HG03521 (cell line): ENCODE results near the gene IL2RA.
"Not testable (repeated sequence)": the region's sequence is repeated elsewhere in the genome, so short reads cannot be mapped to it uniquely, and the experiment has no call there.

Experiments used
- ATAC-seq: cut with Tn5 transposase; IDR thresholded peaks from one replicate; pipeline ENCODE4 v1.9.1; 2021; ENCODE audit warnings: mild to moderate bottlenecking, moderate library complexity; ENCODE audit not compliant: unreplicated experiment

Gene IL2RA

GRCh38 chr10:6043377-6043776 is 18.8 kb downstream of the IL2RA start:
- not testable (repeated sequence) for ATAC-seq

- no peak for ATAC-seq
Measured at GRCh38 chr10:6040205-6040604, 22.0 kb downstream of the IL2RA start.

GRCh38 chr10:6039711-6040110 is 22.5 kb downstream of the IL2RA start:
- no peak for ATAC-seq

GRCh38 chr10:6038071-6038631 is 24.0 kb downstream of the IL2RA start:
- ATAC-seq: no peak

GRCh38 chr10:6037422-6037821 is 24.7 kb downstream of the IL2RA start:
- no peak for ATAC-seq

- no peak for ATAC-seq
Measured at GRCh38 chr10:6036861-6037321, 25.3 kb downstream of the IL2RA start.

- ATAC-seq: no peak
Measured at GRCh38 chr10:6035931-6036575, 26.1 kb downstream of the IL2RA start.

- no peak for ATAC-seq
Measured at GRCh38 chr10:6035101-6035834, 26.9 kb downstream of the IL2RA start.

- no peak for ATAC-seq
Measured at GRCh38 chr10:6034371-6034770, 27.8 kb downstream of the IL2RA start.

- ATAC-seq: no peak
Measured at GRCh38 chr10:6033954-6034353, 28.2 kb downstream of the IL2RA start.

- no peak for ATAC-seq
Measured at GRCh38 chr10:6030940-6031339, 31.2 kb downstream of the IL2RA start.

- no peak for ATAC-seq
Measured at GRCh38 chr10:6030217-6030616, 31.9 kb downstream of the IL2RA start.

- no peak for ATAC-seq
Measured at GRCh38 chr10:6027929-6028328, 34.2 kb downstream of the IL2RA start.

- ATAC-seq: no peak
Measured at GRCh38 chr10:6025683-6026255, 36.4 kb downstream of the IL2RA start.

- no peak for ATAC-seq
Measured at GRCh38 chr10:6024334-6024682, 37.9 kb downstream of the IL2RA start.

GRCh38 chr10:6023661-6024333 is 38.4 kb downstream of the IL2RA start:
- no peak for ATAC-seq

GRCh38 chr10:6022660-6023059 is 39.5 kb downstream of the IL2RA start:
- ATAC-seq: no peak

- no peak for ATAC-seq
Measured at GRCh38 chr10:6020826-6021225, 41.3 kb downstream of the IL2RA start.

- ATAC-seq: no peak
Measured at GRCh38 chr10:6019796-6020195, 42.4 kb downstream of the IL2RA start.

- no peak for ATAC-seq
Measured at GRCh38 chr10:6019010-6019782, 43.0 kb downstream of the IL2RA start.

GRCh38 chr10:6018422-6018821 is 43.7 kb downstream of the IL2RA start:
- ATAC-seq: no peak
